Immature natural killer cell (primary cell): Measurements from ENCODE around the gene TRMT61A. TPM values are rescaled to one million over a fixed set of nuclear protein-coding genes. Genes with fewer than 3 reads are reported as not detected.

Experiments used
- DNase-seq, 3 donors: peaks; one replicate each; pipeline ENCODE4 v3.0.0; 2022; ENCODE audit warnings: mixed read lengths in 1 of 3
- H3K27ac Mint-ChIP-seq, 6 donors: one replicate each; pipeline ENCODE4 v1.8.0; 2020; ENCODE audit warnings: mixed read lengths in 6 of 6, mild to moderate bottlenecking in 5 of 6, inconsistent platforms in 4 of 6, moderate library complexity in 3 of 6
- H3K27me3 Mint-ChIP-seq, 3 donors: one replicate each; pipeline ENCODE4 v1.8.0; 2020 to 2021; ENCODE audit warnings: low read depth in 3 of 3, mild to moderate bottlenecking in 3 of 3, mixed read lengths in 3 of 3, moderate library complexity in 3 of 3, inconsistent platforms in 1 of 3
- H3K36me3 Mint-ChIP-seq, 3 donors: one replicate each; pipeline ENCODE4 v1.8.0; 2020; ENCODE audit warnings: mixed read lengths in 3 of 3, inconsistent platforms in 2 of 3, mild to moderate bottlenecking in 2 of 3
- H3K4me1 Mint-ChIP-seq, 2 donors: one replicate each; pipeline ENCODE4 v1.8.0; 2020; ENCODE audit warnings: inconsistent platforms in 2 of 2, mild to moderate bottlenecking in 2 of 2, mixed read lengths in 2 of 2, moderate library complexity in 1 of 2
- H3K4me3 Mint-ChIP-seq, 5 donors: one replicate each; pipeline ENCODE4 v1.8.0; 2020; ENCODE audit warnings: mild to moderate bottlenecking in 5 of 5, mixed read lengths in 5 of 5, inconsistent platforms in 3 of 5, moderate library complexity in 3 of 5
- H3K9me3 Mint-ChIP-seq, 6 donors: one replicate each; pipeline ENCODE4 v1.8.0; 2020; ENCODE audit warnings: mild to moderate bottlenecking in 6 of 6, mixed read lengths in 6 of 6, inconsistent platforms in 4 of 6, moderate library complexity in 3 of 6
- polyA plus RNA-seq, 3 donors: library from polyadenylated mRNA; unstranded; fragments of 300-500 nt; fragmentation: Illumina TruSeq; gene quantifications; one replicate each; pipeline ENCODE4 v1.2.3, GENCODE V29; 2021

The TRMT61A gene
- polyA plus RNA-seq, 3 donors from 2014 or later, result 1.4 to 7.7 (median 5.0) TPM

- Mint-ChIP-seq H3K36me3 (no peaks in the 10 kb centered on the region), H3K27me3 (peaks cover 0 to 2% (median 1%) of the 10 kb centered on the region in 3 donors), H3K4me1 (peaks cover 0 to 5% of the 10 kb centered on the region in 2 donors), H3K9me3 (no peaks in the 10 kb centered on the region), H3K27ac (no peak overlapping the region), H3K4me3 (no peak overlapping the region)
- DNase-seq, result no peak
These were observed 18.5 kb downstream of the TRMT61A start for GRCh38 chr14:103547455-103547940.

GRCh38 chr14:103547941-103548462 lies 19.0 kb downstream of the TRMT61A start:
- Mint-ChIP-seq H3K36me3 (no peaks in the 10 kb centered on the region), H3K4me1 (peaks cover 0 to 5% of the 10 kb centered on the region in 2 donors), H3K9me3 (no peaks in the 10 kb centered on the region), H3K27ac (no peak overlapping the region), H3K4me3 (no peak overlapping the region), H3K27me3 (peaks cover 0 to 2% (median 1%) of the 10 kb centered on the region in 3 donors)
- DNase-seq, result no peak

GRCh38 chr14:103548463-103549351 lies 19.7 kb downstream of the TRMT61A start:
- Mint-ChIP-seq H3K4me3 (no peak overlapping the region), H3K36me3 (no peaks in the 10 kb centered on the region), H3K4me1 (peaks cover 0 to 5% of the 10 kb centered on the region in 2 donors), H3K9me3 (no peaks in the 10 kb centered on the region), H3K27ac (no peak overlapping the region), H3K27me3 (peaks cover 0 to 2% (median 1%) of the 10 kb centered on the region in 3 donors)
- DNase-seq, result no peak

GRCh38 chr14:103549361-103550311 lies 20.6 kb downstream of the TRMT61A start:
- no peak for DNase-seq
- Mint-ChIP-seq H3K4me1 (peaks cover under 1 to 5% of the 10 kb centered on the region in 2 donors), H3K27me3 (peaks cover 0 to 2% (median 0%) of the 10 kb centered on the region in 3 donors), H3K27ac (no peak overlapping the region), H3K4me3 (no peak overlapping the region), H3K9me3 (no peaks in the 10 kb centered on the region), H3K36me3 (peaks cover 0 to under 1% (median 0%) of the 10 kb centered on the region in 3 donors)

- DNase-seq, result no peak
- no peak overlapping the region for H3K27ac Mint-ChIP-seq
- H3K4me3 Mint-ChIP-seq, result no peak overlapping the region
- peaks cover 9 to 11% of the 10 kb centered on the region in 2 donors for H3K4me1 Mint-ChIP-seq
- peaks cover 0 to 2% (median 0%) of the 10 kb centered on the region in 3 donors for H3K27me3 Mint-ChIP-seq
- no peaks in the 10 kb centered on the region for H3K9me3 Mint-ChIP-seq
- H3K36me3 Mint-ChIP-seq, result peaks cover 0 to 5% (median 0%) of the 10 kb centered on the region in 3 donors
These were observed 21.7 kb downstream of the TRMT61A start for GRCh38 chr14:103550451-103551337.

GRCh38 chr14:103551338-103551762 lies 22.4 kb downstream of the TRMT61A start:
- Mint-ChIP-seq H3K9me3 (no peaks in the 10 kb centered on the region), H3K4me1 (peaks cover 9 to 13% of the 10 kb centered on the region in 2 donors), H3K27ac (peak overlapping the region in 1 of 6 donors; percentile 11), H3K27me3 (peaks cover 0 to 2% (median 0%) of the 10 kb centered on the region in 3 donors), H3K36me3 (peaks cover 0 to 5% (median 0%) of the 10 kb centered on the region in 3 donors), H3K4me3 (no peak overlapping the region)
- no peak for DNase-seq

- H3K9me3 Mint-ChIP-seq, result no peaks in the 10 kb centered on the region
- H3K4me3 Mint-ChIP-seq, result no peak overlapping the region
- peak overlapping the region in 1 of 6 donors; percentile 50 for H3K27ac Mint-ChIP-seq
- H3K4me1 Mint-ChIP-seq, result peaks cover 11 to 22% of the 10 kb centered on the region in 2 donors
- no peak for DNase-seq
- peaks cover 0 to 5% (median 0%) of the 10 kb centered on the region in 3 donors for H3K36me3 Mint-ChIP-seq
- peaks cover 0 to 2% (median 0%) of the 10 kb centered on the region in 3 donors for H3K27me3 Mint-ChIP-seq
These were observed 23.2 kb downstream of the TRMT61A start for GRCh38 chr14:103552011-103552845.

GRCh38 chr14:103552846-103553210 lies 23.8 kb downstream of the TRMT61A start:
- DNase-seq, result no peak
- H3K4me3 Mint-ChIP-seq, result no peak overlapping the region
- peaks cover 0 to under 1% (median 0%) of the 10 kb centered on the region in 3 donors for H3K27me3 Mint-ChIP-seq
- peaks cover 0 to 5% (median 0%) of the 10 kb centered on the region in 3 donors for H3K36me3 Mint-ChIP-seq
- peaks cover 15 to 28% of the 10 kb centered on the region in 2 donors for H3K4me1 Mint-ChIP-seq
- no peak overlapping the region for H3K27ac Mint-ChIP-seq
- H3K9me3 Mint-ChIP-seq, result no peaks in the 10 kb centered on the region

GRCh38 chr14:103555559-103556337 lies 26.8 kb downstream of the TRMT61A start:
- peaks cover 0 to 11% (median 0%) of the 10 kb centered on the region in 3 donors for H3K36me3 Mint-ChIP-seq
- no peak overlapping the region for H3K4me3 Mint-ChIP-seq
- no peak overlapping the region for H3K27ac Mint-ChIP-seq
- H3K4me1 Mint-ChIP-seq, result peaks cover 40 to 57% of the 10 kb centered on the region in 2 donors
- H3K27me3 Mint-ChIP-seq, result no peaks in the 10 kb centered on the region
- no peak for DNase-seq
- no peaks in the 10 kb centered on the region for H3K9me3 Mint-ChIP-seq

GRCh38 chr14:103556946-103557758 lies 28.2 kb downstream of the TRMT61A start:
- peaks cover 2 to 6% (median 4%) of the 10 kb centered on the region in 3 donors for H3K27me3 Mint-ChIP-seq
- H3K4me3 Mint-ChIP-seq, result no peak overlapping the region
- peaks cover 0 to 11% (median 0%) of the 10 kb centered on the region in 3 donors for H3K36me3 Mint-ChIP-seq
- peak overlapping the region in 3 of 6 donors; percentile 4 to 48 (median 37) for H3K27ac Mint-ChIP-seq
- no peak for DNase-seq
- no peaks in the 10 kb centered on the region for H3K9me3 Mint-ChIP-seq
- H3K4me1 Mint-ChIP-seq, result peaks cover 51 to 70% of the 10 kb centered on the region in 2 donors
